ENCODE results near the gene TUBA1A.
A peak's percentile ranks its signal among the peaks of the same experiment; 100 is the strongest.
"Not testable (repeated sequence)": the region's sequence is repeated elsewhere in the genome, so short reads cannot be mapped to it uniquely, and the experiment has no call there.

TUBA1A gene

DNA sequence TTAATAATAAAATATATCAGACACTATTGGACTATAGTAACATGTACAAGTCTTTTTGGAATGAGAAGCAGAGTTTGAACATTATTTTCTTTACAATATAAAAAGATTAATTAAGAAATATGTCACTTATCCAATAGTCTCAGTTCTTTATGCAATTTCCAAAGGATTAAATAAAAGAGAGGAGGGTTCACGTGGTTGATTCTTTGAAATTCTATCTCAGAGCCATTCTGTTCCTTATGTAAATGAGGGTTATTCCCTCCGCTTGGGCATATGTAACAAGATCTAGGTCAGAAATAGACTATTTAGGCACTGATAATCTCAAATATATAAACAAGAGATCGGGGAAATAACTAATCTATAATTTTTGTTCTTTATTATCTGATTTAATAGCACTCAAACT lies 2.1 kb upstream of the TUBA1A start:
- peaks cover 26% of the 10 kb centered on the region for H3K27me3 Mint-ChIP-seq
- peaks cover 8% of the 10 kb centered on the region for H3K36me3 Mint-ChIP-seq
- H3K4me3 Mint-ChIP-seq, result no peak overlapping the region
- no peak overlapping the region for H3K27ac Mint-ChIP-seq
- H3K4me1 Mint-ChIP-seq, result peaks cover 24% of the 10 kb centered on the region
- CTCF ChIA-PET, result no interaction called here
- no peak for DNase-seq
- no peaks in the 10 kb centered on the region for H3K9me3 Mint-ChIP-seq

DNA sequence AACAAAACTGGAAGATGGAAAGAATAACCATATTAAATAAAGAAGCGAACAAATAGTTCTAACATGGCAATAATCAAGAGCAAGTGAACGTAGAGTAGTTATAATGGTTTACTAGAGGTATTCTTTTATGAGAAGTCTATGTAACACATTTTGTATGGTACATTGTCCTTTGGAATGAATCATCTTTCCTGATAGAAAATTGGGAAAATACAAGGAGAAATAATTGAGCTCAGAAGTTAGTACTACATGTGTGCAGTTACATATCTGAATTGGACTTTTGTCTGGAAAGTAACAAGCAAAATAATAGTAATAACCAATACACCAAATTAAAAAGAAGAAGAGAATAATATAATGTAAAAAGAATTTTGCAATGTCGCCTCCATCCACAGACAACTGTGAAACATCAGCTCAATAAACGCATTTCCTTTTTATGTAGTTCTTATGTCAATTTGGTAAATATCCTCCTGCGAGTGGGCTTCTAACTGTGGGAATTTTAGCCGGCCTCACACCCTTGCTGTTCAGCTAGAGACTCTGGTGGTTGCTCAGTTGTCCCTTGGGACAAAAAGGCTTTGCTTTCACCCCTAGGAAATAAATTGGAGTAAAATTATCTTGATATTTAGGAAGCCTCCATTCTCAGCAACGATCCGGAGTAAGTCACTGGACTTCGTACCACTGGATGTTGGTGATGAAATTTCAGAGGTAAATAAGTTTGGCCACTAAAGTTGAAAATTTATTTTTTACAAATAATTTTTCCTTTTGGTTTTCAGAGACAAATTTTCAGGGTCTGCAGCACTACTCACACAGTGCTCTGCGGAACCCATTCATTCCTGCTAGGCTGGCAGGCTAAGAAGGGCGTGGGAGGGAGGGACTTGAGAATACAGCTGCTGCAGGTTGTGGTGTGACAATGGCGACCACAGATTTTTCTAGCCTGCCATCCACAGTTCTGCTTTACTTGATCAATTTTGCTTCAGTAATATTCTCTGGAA lies 1.1 kb upstream of the TUBA1A start:
- CTCF ChIA-PET, result no interaction called here
- no peak for DNase-seq
- Mint-ChIP-seq H3K36me3 (peaks cover 17% of the 10 kb centered on the region), H3K9me3 (no peaks in the 10 kb centered on the region), H3K4me3 (peak overlapping the region; percentile 39), H3K27ac (peak overlapping the region; percentile 99), H3K27me3 (peaks cover 20% of the 10 kb centered on the region), H3K4me1 (peaks cover 26% of the 10 kb centered on the region)

- H3K4me1 Mint-ChIP-seq, result peaks cover 28% of the 10 kb centered on the region
- peak overlapping the region; percentile 99 for H3K27ac Mint-ChIP-seq
- DNase-seq, result peak; percentile 90
- no peaks in the 10 kb centered on the region for H3K9me3 Mint-ChIP-seq
- H3K36me3 Mint-ChIP-seq, result peaks cover 29% of the 10 kb centered on the region
- H3K4me3 Mint-ChIP-seq, result peak overlapping the region; percentile 94
- peaks cover 11% of the 10 kb centered on the region for H3K27me3 Mint-ChIP-seq
- CTCF ChIA-PET, result interaction anchor here (0.9 to 1.5 kb wide), 3 partner anchors 57 to 100 kb away, joined by 3 to 9 read pairs (median 4); no protein-coding TSS in a partner anchor
Measured at GRCh38 chr12:49188201-49188915, 522 bp downstream of the TUBA1A start.

DNA sequence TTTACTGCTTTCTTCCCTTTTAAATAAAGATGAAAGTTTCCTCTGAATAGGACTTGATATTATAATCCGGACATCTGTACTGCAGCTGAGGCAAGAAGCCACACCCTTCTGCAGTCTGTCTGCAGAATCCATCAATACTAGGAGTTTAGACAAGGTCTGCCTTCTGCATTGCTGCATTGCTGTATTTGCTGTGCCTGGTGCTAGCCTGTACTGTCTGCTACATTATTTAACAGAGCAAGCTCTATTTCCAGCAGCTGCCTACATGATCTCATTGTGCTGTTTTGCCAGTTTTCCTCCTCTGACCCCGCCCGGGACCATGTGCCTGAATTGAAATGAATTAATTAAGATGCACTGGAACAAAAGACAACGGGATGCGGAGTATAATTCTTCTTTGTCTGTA lies 1.7 kb downstream of the TUBA1A start:
- H3K27ac Mint-ChIP-seq, result peak overlapping the region; percentile 99
- no peaks in the 10 kb centered on the region for H3K9me3 Mint-ChIP-seq
- no peak for DNase-seq
- H3K27me3 Mint-ChIP-seq, result peaks cover 3% of the 10 kb centered on the region
- peaks cover 28% of the 10 kb centered on the region for H3K4me1 Mint-ChIP-seq
- peaks cover 29% of the 10 kb centered on the region for H3K36me3 Mint-ChIP-seq
- peak overlapping the region; percentile 94 for H3K4me3 Mint-ChIP-seq
- CTCF ChIA-PET, result no interaction called here

DNA sequence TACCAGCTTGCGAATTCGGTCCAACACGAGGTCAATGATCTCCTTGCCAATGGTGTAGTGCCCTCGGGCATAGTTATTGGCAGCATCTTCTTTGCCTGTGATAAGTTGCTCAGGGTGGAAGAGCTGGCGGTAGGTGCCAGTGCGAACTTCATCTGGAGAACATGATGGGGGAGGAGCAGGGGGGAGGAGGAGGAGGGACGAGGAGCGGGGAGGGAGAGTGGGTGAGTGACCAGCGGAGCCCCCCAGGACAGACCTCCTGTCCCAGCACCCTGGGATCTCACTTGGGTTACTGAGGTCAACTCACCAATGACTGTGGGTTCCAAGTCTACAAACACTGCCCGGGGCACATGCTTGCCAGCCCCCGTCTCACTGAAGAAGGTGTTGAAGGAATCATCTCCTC lies 2.6 kb downstream of the TUBA1A start:
- Mint-ChIP-seq H3K36me3 (peaks cover 29% of the 10 kb centered on the region), H3K4me3 (peak overlapping the region; percentile 38), H3K4me1 (peaks cover 30% of the 10 kb centered on the region)
- CTCF ChIA-PET, H3K27me3 Mint-ChIP-seq, H3K27ac Mint-ChIP-seq, H3K9me3 Mint-ChIP-seq, DNase-seq: not testable (repeated sequence)

DNA sequence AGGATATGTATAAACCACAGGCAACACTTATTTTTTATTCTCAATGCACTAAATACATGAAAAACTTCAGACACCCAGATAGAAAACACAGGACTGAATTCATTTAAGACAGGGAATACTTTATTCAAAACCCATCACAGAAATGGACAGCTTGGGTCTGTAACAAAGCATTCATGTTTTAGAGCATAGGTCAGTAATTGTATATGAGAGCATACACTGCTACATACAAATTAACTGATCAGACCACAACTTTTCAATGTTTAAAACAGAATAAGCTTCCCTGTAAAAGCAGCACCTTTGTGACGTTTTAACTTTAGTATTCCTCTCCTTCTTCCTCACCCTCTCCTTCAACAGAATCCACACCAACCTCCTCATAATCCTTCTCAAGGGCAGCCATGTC lies 4.2 kb downstream of the TUBA1A start:
- H3K4me1 Mint-ChIP-seq, result peaks cover 27% of the 10 kb centered on the region
- CTCF ChIA-PET, H3K9me3 Mint-ChIP-seq, DNase-seq, H3K4me3 Mint-ChIP-seq, H3K27ac Mint-ChIP-seq, H3K27me3 Mint-ChIP-seq: not testable (repeated sequence)
- peaks cover 29% of the 10 kb centered on the region for H3K36me3 Mint-ChIP-seq

- H3K4me3 Mint-ChIP-seq, DNase-seq, H3K27me3 Mint-ChIP-seq, H3K27ac Mint-ChIP-seq, CTCF ChIA-PET, H3K9me3 Mint-ChIP-seq: not testable (repeated sequence)
- H3K4me1 Mint-ChIP-seq, result peaks cover 21% of the 10 kb centered on the region
- H3K36me3 Mint-ChIP-seq, result peaks cover 29% of the 10 kb centered on the region
Measured at GRCh38 chr12:49183214-49183950, 5.5 kb downstream of the TUBA1A start.

- peaks cover 7% of the 10 kb centered on the region for H3K9me3 Mint-ChIP-seq
- no peak overlapping the region for H3K27ac Mint-ChIP-seq
- H3K36me3 Mint-ChIP-seq, result no peaks in the 10 kb centered on the region
- no peak overlapping the region for H3K4me3 Mint-ChIP-seq
- H3K4me1 Mint-ChIP-seq, result no peaks in the 10 kb centered on the region
- CTCF ChIA-PET, result interaction anchor here (1.0 kb wide), 1 partner anchor 43 kb away, joined by 3 read pairs; the partner anchor contains the start of gene TUBA1B
- peaks cover 8% of the 10 kb centered on the region for H3K27me3 Mint-ChIP-seq
- no peak for DNase-seq
Measured at GRCh38 chr12:49174218-49174617, 14.7 kb downstream of the TUBA1A start.

DNA sequence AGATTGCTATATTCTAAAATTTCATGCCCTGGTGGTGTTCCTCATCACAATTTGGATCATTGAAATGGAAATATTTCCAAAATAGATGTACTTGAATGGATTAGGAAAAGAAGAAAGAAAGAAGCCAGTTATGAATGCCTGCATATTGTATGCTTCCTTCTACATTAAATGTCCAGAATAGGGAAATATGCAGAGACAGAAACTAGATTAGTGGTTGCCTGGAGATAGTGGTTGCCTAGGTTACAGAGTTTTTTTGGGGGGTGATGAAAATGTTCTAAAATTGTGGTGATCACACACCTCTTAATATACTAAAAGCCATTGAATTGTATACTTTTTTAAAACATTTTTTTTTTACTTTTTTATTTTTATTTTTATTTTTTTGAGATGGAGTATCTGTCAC lies 18.0 kb downstream of the TUBA1A start:
- H3K27me3 Mint-ChIP-seq, result peaks cover 8% of the 10 kb centered on the region
- no peak for DNase-seq
- CTCF ChIA-PET, result no interaction called here
- no peak overlapping the region for H3K27ac Mint-ChIP-seq
- H3K36me3 Mint-ChIP-seq, result no peaks in the 10 kb centered on the region
- H3K4me1 Mint-ChIP-seq, result no peaks in the 10 kb centered on the region
- no peak overlapping the region for H3K4me3 Mint-ChIP-seq
- no peaks in the 10 kb centered on the region for H3K9me3 Mint-ChIP-seq

DNA sequence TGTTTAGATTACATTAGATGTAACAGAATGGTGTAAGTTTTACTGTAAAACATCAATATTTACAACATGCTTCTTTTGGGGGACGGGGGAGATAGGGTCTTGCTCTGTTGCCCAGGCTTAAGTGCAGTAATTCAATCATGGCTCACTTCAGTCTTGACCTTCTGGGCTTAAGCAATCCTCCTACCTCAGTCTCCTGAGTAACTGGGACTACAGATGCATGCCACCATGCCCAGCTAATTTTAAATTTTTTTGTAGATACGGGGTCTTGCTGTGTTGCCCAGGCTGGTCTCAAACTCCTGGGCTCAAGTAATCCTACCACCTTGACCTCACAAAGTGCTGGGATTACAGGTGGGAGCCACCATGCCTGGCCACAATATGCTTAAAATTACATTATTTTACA lies 23.8 kb downstream of the TUBA1A start:
- Mint-ChIP-seq H3K4me3 (no peak overlapping the region), H3K36me3 (no peaks in the 10 kb centered on the region), H3K4me1 (no peaks in the 10 kb centered on the region), H3K9me3 (no peaks in the 10 kb centered on the region), H3K27ac (no peak overlapping the region), H3K27me3 (peaks cover 9% of the 10 kb centered on the region)
- no peak for DNase-seq
- CTCF ChIA-PET, result no interaction called here

DNA sequence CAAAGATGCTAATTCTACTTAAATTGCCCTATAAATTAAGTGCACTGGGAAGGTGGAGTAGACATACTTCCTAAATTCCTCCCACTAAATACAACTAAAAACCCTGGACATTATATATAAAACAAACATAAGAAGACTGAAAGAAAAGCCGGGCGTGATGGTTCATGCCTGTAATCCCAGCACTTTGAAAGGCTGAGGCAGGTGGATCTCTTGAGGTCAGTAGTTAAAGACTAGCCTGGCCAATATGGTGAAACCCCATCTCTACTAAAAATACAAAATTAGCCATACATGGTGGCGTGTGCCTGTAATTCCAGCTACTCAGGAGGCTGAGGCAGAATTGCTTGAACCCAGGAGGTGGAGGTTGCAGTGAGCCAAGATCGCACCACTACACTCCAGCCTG lies 27.0 kb downstream of the TUBA1A start:
- CTCF ChIA-PET, result interaction anchor here (0.7 kb wide), 1 partner anchor 352 kb away, joined by 3 read pairs; no protein-coding TSS in a partner anchor
- H3K27ac Mint-ChIP-seq, H3K4me1 Mint-ChIP-seq, DNase-seq, H3K9me3 Mint-ChIP-seq, H3K27me3 Mint-ChIP-seq, H3K36me3 Mint-ChIP-seq, H3K4me3 Mint-ChIP-seq: not testable (repeated sequence)

DNA sequence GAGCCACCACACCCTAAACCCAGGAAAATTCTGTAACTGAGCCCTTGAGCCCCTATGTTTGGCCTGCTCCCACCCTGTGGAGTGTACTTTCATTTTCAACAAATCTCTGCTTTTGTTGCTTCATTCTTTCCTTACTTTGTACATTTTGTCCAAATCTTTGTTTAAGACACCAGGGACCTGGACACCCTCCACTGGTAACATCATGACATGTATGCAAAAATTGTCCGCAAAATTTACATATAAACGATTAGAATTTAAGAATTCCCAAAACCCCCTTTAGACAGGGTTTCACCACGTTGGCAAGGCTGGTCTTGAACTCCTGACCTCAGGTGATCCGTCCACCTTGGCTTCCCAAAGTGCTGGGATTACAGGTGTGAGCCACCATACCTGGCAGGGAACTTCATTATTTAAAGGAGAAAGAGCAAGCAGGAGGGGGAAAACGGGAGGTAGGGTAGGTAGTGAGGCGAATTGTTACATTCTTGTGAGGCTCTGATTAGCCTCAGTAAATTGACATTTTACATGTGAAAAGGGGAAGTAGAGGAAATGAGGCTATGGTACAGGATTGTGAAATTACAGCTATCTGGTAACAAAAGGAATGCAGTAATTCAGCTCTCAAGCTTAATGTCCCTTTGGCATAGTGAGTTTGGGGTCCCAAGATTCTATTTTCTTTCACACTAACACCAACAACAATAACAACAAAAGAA lies 27.6 kb downstream of the TUBA1A start:
- no peak for DNase-seq
- Mint-ChIP-seq H3K27ac (no peak overlapping the region), H3K4me3 (no peak overlapping the region), H3K4me1 (no peaks in the 10 kb centered on the region), H3K27me3 (peaks cover 6% of the 10 kb centered on the region), H3K36me3 (peaks cover 1% of the 10 kb centered on the region), H3K9me3 (no peaks in the 10 kb centered on the region)
- CTCF ChIA-PET, result interaction anchor here (0.7 kb wide), 1 partner anchor 352 kb away, joined by 3 read pairs; no protein-coding TSS in a partner anchor

DNA sequence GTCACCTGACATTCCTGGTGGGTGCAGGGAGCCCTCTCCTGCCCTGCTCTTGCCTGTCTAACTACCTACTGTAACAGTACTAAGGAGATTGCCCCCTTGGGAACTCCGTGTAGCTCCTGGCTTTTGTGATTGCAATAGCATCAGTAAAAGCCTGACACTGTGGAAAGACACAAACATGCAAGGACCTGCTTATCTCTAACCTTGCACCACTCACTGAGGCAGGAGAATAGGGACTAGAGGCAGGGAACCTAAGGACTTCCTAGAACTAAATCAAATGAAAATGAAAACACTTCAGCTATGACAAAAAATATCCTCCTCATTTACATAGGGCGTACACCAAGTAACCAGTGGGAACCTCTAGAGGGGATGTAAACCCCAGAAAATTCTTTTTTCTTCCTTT lies 28.5 kb downstream of the TUBA1A start:
- CTCF ChIA-PET, result interaction anchor here (1.2 kb wide), 1 partner anchor 72 kb away, joined by 3 read pairs; no protein-coding TSS in a partner anchor
- no peaks in the 10 kb centered on the region for H3K4me1 Mint-ChIP-seq
- H3K27me3 Mint-ChIP-seq, result peaks cover 6% of the 10 kb centered on the region
- peaks cover 1% of the 10 kb centered on the region for H3K36me3 Mint-ChIP-seq
- H3K4me3 Mint-ChIP-seq, result no peak overlapping the region
- H3K9me3 Mint-ChIP-seq, result no peaks in the 10 kb centered on the region
- no peak for DNase-seq
- no peak overlapping the region for H3K27ac Mint-ChIP-seq
